NCI-H2107 (cell line): Measurements from ENCODE around the gene UNC119B.

Source experiments
- DNase-seq: peaks from one replicate; lab custom pipeline; 2025; lab: John Stamatoyannopoulos, UW

Gene UNC119B

DNA sequence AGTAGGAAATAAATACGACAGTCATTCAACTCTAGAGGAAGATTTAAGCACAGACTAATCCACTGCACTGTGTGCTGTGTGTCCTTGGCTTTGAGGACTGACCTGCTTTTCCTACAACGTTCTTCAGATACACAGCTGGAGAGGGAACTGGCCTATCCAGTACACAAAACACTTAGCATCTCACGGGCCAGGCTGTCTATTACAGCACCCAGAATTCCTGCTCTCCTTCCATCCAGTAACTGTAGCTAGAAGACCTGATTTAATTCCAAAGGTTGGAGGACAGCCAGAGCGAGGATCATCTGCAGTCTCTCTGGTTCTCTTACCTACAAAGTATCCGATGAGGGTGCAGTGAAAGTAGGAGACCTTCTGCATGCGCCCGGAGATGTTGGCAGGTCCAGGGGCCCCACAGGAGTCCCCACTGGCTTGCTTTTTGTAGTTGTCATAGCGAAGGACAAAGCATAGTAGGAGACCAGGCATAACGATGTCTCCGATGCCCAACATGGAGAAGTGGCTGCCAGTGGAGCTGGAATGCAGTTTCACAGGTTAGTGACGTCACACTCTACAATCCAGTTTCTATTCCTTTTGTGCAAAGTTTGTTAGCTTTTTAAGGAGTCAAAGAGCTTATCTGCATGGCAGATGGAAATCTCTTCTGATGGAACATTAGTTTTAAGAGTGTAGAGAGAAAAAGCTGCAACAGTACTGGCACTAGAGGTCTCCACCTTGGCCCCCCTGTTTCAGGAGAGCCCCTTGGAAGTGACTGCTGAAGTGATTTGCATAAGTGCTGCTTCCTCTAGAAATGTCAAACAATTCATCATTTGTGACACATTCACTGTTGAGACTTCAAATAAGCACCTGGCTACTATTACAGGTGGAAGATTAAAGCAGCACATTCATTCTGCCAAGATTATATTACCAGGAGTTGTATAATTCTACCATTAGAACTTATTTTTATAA is 57.1 kb downstream of the UNC119B start:
- DNase-seq, result no peak

GRCh38 chr12:120771097-120771496 is 60.8 kb downstream of the UNC119B start:
- no peak for DNase-seq
